HCT116 (cell line): ENCODE measurements around the gene PCDHB4. TPM values are rescaled to one million over a fixed set of nuclear protein-coding genes. Genes with fewer than 3 reads are reported as not detected.

ENCODE experiments used
- ATAC-seq: fragments of 200-7000 bp; cut with Tn5 transposase; 2 replicates; pipeline ENCODE4 v1.9.1; 2020; ENCODE audit warnings: mild to moderate bottlenecking, moderate library complexity
- BruUV-seq: library from RNA; stranded (reverse); fragments of 400-500 nt; replicated peaks from 2 replicates; lab custom pipeline; 2021; lab: Mats Ljungman, UMichigan
- CTCF ChIA-PET: fragments of 300-600 bp; sonication (Branson Sonifier 250); formaldehyde crosslinking; loops from one replicate; lab custom pipeline; 2021; ENCODE audit warnings: antibody characterized with exemption; lab: Charles Lee
- POLR2A ChIA-PET: fragments of 300-600, 350-600 bp; sonication (Branson Sonifier 250); formaldehyde crosslinking; loops from one replicate; lab custom pipeline; 2021; ENCODE audit warnings: antibody characterized with exemption; lab: Charles Lee
- RAD21 ChIA-PET, 2 experiments: fragments of 300-600 bp; sonication (Branson Sonifier 250); formaldehyde crosslinking; loops; one replicate each; lab custom pipeline; 2023; ENCODE audit warnings: low total read pairs in 2 of 2; ENCODE audit not compliant: uncharacterized antibody in 2 of 2, unreplicated experiment in 2 of 2, low non-redundant PET in 1 of 2; lab: Charles Lee
- DNase-seq: peaks from one replicate; pipeline ENCODE4 v3.0.0-alpha.2; 2010; ENCODE audit warnings: low read depth, low spot score
- H2AFZ ChIP-seq: fragments of 200-600 bp; shearing (Covaris generic), sonication (generic); 2 replicates; pipeline ENCODE4 v1.6.1; 2017; ENCODE audit warnings: low read depth, mixed run types, mixed read lengths, antibody characterized with exemption, low read length; ENCODE audit not compliant: poor library complexity, severe bottlenecking
- H3K27ac ChIP-seq: 2 replicates; pipeline ENCODE4 v1.5.1; 2012; ENCODE audit warnings: low read depth, low read length
- H3K27me3 ChIP-seq: fragments of 200-600 bp; sonication (generic); 2 replicates; pipeline ENCODE4 v1.6.1; 2016; ENCODE audit warnings: mixed run types, low read length, mixed read lengths; ENCODE audit not compliant: insufficient read depth
- H3K36me3 ChIP-seq, 2 experiments: fragments of 200-500 bp in 1 of 2; fragments of 200-600 bp in 1 of 2; sonication (Bioruptor generic) in 1 of 2; sonication (generic) in 1 of 2; 2 replicates each; pipeline versions ENCODE4 v1.5.1 to v1.6.1; 2014 to 2016; ENCODE audit warnings: low read length in 2 of 2, inconsistent platforms in 1 of 2, mixed read lengths in 1 of 2, mixed run types in 1 of 2; ENCODE audit not compliant: insufficient read depth in 2 of 2, control insufficient read depth in 1 of 2
- H3K4me1 ChIP-seq, 2 experiments: fragments of 200-600 bp in 1 of 2; sonication (generic) in 1 of 2; 2 replicates each; pipeline versions ENCODE4 v1.5.1 to v1.6.1; 2012 to 2017; ENCODE audit warnings: low read length in 2 of 2, inconsistent platforms in 1 of 2, mild to moderate bottlenecking in 1 of 2, mixed read lengths in 1 of 2, mixed run types in 1 of 2, moderate library complexity in 1 of 2; ENCODE audit not compliant: insufficient read depth in 2 of 2, control insufficient read depth in 1 of 2
- H3K4me2 ChIP-seq: fragments of 200-600 bp; sonication (generic); 2 replicates; pipeline ENCODE4 v1.6.1; 2017; ENCODE audit warnings: mixed run types, low read length, mixed read lengths
- H3K4me3 ChIP-seq, 2 experiments: fragments of 200-600 bp in 1 of 2; sonication (generic) in 1 of 2; replicated peaks in 1 of 2; 2 replicates each; pipeline ENCODE4 v1.5.1; 2011 to 2016; ENCODE audit warnings: low read length in 2 of 2, control low read depth in 1 of 2, low read depth in 1 of 2, mild to moderate bottlenecking in 1 of 2, mixed read lengths in 1 of 2, mixed run types in 1 of 2
- H3K79me2 ChIP-seq: fragments of 200-600 bp; sonication (generic); 2 replicates; pipeline ENCODE4 v1.6.1; 2017; ENCODE audit warnings: mild to moderate bottlenecking, mixed run types, low read length, moderate library complexity, mixed read lengths; ENCODE audit not compliant: insufficient read depth
- H3K9ac ChIP-seq: fragments of 200-600 bp; sonication (generic); 2 replicates; pipeline ENCODE4 v1.6.1; 2016; ENCODE audit warnings: low read length, mixed read lengths
- H3K9me2 ChIP-seq: fragments of 200-600 bp; sonication (generic), shearing (Covaris generic); 2 replicates; pipeline ENCODE4 v1.6.1; 2017; ENCODE audit warnings: mixed run types, mild to moderate bottlenecking, moderate library complexity; ENCODE audit not compliant: insufficient read depth
- H3K9me3 ChIP-seq, 2 experiments: fragments of 200-500 bp in 1 of 2; fragments of 200-600 bp in 1 of 2; sonication (Bioruptor generic) in 1 of 2; sonication (generic) in 1 of 2; 2 replicates each; pipeline ENCODE4 v1.6.1; 2014 to 2017; ENCODE audit warnings: low read length in 2 of 2, mixed read lengths in 2 of 2, inconsistent platforms in 1 of 2, low read depth in 1 of 2, mild to moderate bottlenecking in 1 of 2, mixed run types in 1 of 2, moderate library complexity in 1 of 2; ENCODE audit not compliant: control insufficient read depth in 1 of 2, insufficient read depth in 1 of 2
- H4K20me1 ChIP-seq: fragments of 200-600 bp; sonication (generic), shearing (Covaris generic); 2 replicates; pipeline ENCODE4 v1.6.1; 2017; ENCODE audit warnings: mixed run types, mild to moderate bottlenecking, moderate library complexity; ENCODE audit not compliant: insufficient read depth
- CBX3 ChIP-seq: IDR thresholded peaks from 2 replicates; pipeline ENCODE4 v1.6.1; 2012; ENCODE audit warnings: low read depth
- CEBPB ChIP-seq: IDR thresholded peaks from 2 replicates; pipeline ENCODE4 v1.6.1; 2012; ENCODE audit warnings: low read depth
- ELF1 ChIP-seq: IDR thresholded peaks from 2 replicates; pipeline ENCODE4 v1.6.1; 2012; ENCODE audit warnings: low read depth, borderline replicate concordance
- EZH2 ChIP-seq: fragments of 200-600 bp; sonication (generic); IDR thresholded peaks from 2 replicates; pipeline ENCODE4 v1.6.1; 2017; ENCODE audit warnings: antibody characterized with exemption, mixed run types
- FOSL1 ChIP-seq: IDR thresholded peaks from 2 replicates; pipeline ENCODE4 v1.6.1; 2012; ENCODE audit warnings: low read depth
- JUND ChIP-seq: IDR thresholded peaks from 2 replicates; pipeline ENCODE4 v1.6.1; 2012
- POLR2A ChIP-seq: IDR thresholded peaks from 2 replicates; pipeline ENCODE4 v1.7.0; 2011; ENCODE audit warnings: borderline replicate concordance; ENCODE audit not compliant: insufficient read depth, insufficient read length; ENCODE audit errors: extremely low read depth
- POLR2AphosphoS5 ChIP-seq: IDR thresholded peaks from 2 replicates; pipeline ENCODE4 v1.6.1; 2011; ENCODE audit warnings: mild to moderate bottlenecking, low read depth, low read length, moderate library complexity
- RAD21 ChIP-seq: IDR thresholded peaks from 2 replicates; pipeline ENCODE4 v1.6.1; 2012; ENCODE audit warnings: low read depth, mild to moderate bottlenecking
- SIN3A ChIP-seq: IDR thresholded peaks from 2 replicates; pipeline ENCODE4 v1.6.1; 2012; ENCODE audit warnings: low read depth
- SP1 ChIP-seq: IDR thresholded peaks from 2 replicates; pipeline ENCODE4 v1.6.1; 2012; ENCODE audit warnings: low read depth
- SRF ChIP-seq: IDR thresholded peaks from 2 replicates; pipeline ENCODE4 v1.6.1; 2012; ENCODE audit warnings: low read depth
- TCF7L2 ChIP-seq: IDR thresholded peaks from 2 replicates; pipeline ENCODE4 v1.7.0; 2011; ENCODE audit warnings: borderline replicate concordance, inconsistent platforms; ENCODE audit not compliant: insufficient read depth, insufficient read length; ENCODE audit errors: extremely low read depth
- YY1 ChIP-seq: IDR thresholded peaks from 2 replicates; pipeline ENCODE4 v1.6.1; 2011; ENCODE audit warnings: low read length, low read depth, moderate library complexity, mild to moderate bottlenecking; ENCODE audit not compliant: insufficient replicate concordance; ENCODE audit errors: extremely low read depth
- ZFX ChIP-seq: fragments of 450-650 bp; IDR thresholded peaks from 2 replicates; pipeline ENCODE4 v1.6.1; 2017
- ZNF274 ChIP-seq: fragments of 200-500 bp; sonication (Bioruptor generic); IDR thresholded peaks from 2 replicates; pipeline ENCODE4 v1.6.1; 2014; ENCODE audit warnings: mild to moderate bottlenecking, low read depth, low read length, inconsistent platforms
- intact Hi-C: fragments of 100-400 bp; cut with micrococcal nuclease; formaldehyde crosslinking; loops from 2 replicates; pipeline ENCODE4 v1.10.0; 2022
- total RNA-seq: library from RNA; stranded (reverse); gene quantifications from one replicate; pipeline ENCODE4 v1.2.1, GENCODE V29; 2021; ENCODE audit not compliant: unreplicated experiment
- TF ChIP-seq, protein P1 (sequence below): IDR thresholded peaks from 2 replicates; pipeline ENCODE4 v1.6.1; 2012; ENCODE audit warnings: low read depth
- TF ChIP-seq, protein P2 (sequence below), 3 experiments: fragments of 200-600 bp in 1 of 3; sonication (generic) in 1 of 3; IDR thresholded peaks in 2 of 3; conservative IDR thresholded peaks in 1 of 3; 2 replicates each; pipeline ENCODE4 v1.5.1; 2012 to 2017; ENCODE audit warnings: low read depth in 2 of 3, low read length in 2 of 3, antibody characterized with exemption in 1 of 3, borderline replicate concordance in 1 of 3, control low read depth in 1 of 3, mild to moderate bottlenecking in 1 of 3, mixed read lengths in 1 of 3, mixed run types in 1 of 3, moderate library complexity in 1 of 3; ENCODE audit not compliant: insufficient read depth in 1 of 3

PCDHB4 gene
- total RNA-seq, 1 experiment from 2014 or later = not detected

DNA sequence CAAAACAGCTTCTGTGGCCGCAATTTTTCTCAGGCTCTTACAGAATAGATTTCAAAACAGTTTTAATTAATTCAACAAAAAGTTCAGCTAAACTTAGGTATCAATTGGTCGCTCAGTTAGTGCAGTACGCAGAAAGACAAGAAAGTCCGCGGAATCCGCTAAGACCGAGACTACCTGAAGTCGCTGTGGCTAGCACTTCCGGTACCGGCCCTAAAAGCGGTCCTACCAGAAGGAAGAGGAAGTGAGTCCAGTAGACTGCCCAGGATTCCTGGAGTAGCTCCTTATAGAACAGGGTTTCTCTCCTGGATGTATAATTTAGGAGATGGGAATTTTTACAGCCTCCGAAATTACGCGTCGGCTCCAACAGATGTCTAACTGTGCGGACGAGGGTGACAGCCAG is 43.8 kb upstream of the PCDHB4 start:
- H3K27me3 ChIP-seq = no peaks in the 10 kb centered on the region
- TF ChIP-seq POLR2A (no peak), CBX3 (no peak), TCF7L2 (no peak), YY1 (no peak), EZH2 (no peak), ZNF274 (no peak), SRF (no peak), CEBPB (no peak)
- H4K20me1 ChIP-seq = no peaks in the 10 kb centered on the region
- intact Hi-C loops = no loop called here
- no peak overlapping the region for H3K4me2 ChIP-seq
- ATAC-seq (no peak), DNase-seq (no peak)
- no peak overlapping the region for H3K27ac ChIP-seq
- no peaks in the 10 kb centered on the region for H3K79me2 ChIP-seq
- ChIA-PET CTCF (no interaction called here), RAD21 (no interaction called here), POLR2A (no interaction called here)
- H2AFZ ChIP-seq = no peak overlapping the region
- H3K9me3 ChIP-seq = no peaks in the 10 kb centered on the region; a peak in 1 of 4 replicates
- no peak overlapping the region for H3K9ac ChIP-seq
- no peak overlapping the region for H3K4me3 ChIP-seq
- no TSS peak for BruUV-seq
- H3K4me1 ChIP-seq = no peaks in the 10 kb centered on the region
- no peaks in the 10 kb centered on the region for H3K36me3 ChIP-seq
- H3K9me2 ChIP-seq = no peaks in the 10 kb centered on the region

DNA sequence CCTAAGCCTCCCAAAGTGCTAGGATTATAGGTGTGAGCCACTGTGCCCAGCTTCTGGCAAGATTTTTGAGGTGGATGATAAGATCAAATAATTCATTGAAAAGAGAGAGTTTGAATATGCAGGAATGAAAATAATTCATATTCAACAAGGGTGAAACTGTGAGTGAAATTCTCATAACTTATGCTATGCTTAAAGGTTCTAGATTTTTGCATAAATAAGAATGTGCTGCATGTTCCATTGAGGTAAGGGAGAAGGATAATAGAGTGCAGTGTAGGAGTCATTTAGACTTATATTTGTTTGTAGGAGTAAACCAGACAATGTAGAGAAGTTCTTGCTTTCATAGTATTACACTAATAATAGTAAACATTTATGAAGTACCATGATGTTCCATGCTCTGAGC is 39.4 kb upstream of the PCDHB4 start:
- Histone ChIP-seq H3K9me3 (no peaks in the 10 kb centered on the region; a peak in 1 of 4 replicates), H3K27ac (no peak overlapping the region), H3K9ac (no peak overlapping the region)
- TF ChIP-seq SRF (no peak), CBX3 (no peak), JUND (no peak), YY1 (no peak), ELF1 (no peak), ZFX (no peak), POLR2AphosphoS5 (no peak), RAD21 (no peak), FOSL1 (no peak), SIN3A (no peak), SP1 (no peak), ZNF274 (no peak)
- TF ChIP-seq, protein P1, sequence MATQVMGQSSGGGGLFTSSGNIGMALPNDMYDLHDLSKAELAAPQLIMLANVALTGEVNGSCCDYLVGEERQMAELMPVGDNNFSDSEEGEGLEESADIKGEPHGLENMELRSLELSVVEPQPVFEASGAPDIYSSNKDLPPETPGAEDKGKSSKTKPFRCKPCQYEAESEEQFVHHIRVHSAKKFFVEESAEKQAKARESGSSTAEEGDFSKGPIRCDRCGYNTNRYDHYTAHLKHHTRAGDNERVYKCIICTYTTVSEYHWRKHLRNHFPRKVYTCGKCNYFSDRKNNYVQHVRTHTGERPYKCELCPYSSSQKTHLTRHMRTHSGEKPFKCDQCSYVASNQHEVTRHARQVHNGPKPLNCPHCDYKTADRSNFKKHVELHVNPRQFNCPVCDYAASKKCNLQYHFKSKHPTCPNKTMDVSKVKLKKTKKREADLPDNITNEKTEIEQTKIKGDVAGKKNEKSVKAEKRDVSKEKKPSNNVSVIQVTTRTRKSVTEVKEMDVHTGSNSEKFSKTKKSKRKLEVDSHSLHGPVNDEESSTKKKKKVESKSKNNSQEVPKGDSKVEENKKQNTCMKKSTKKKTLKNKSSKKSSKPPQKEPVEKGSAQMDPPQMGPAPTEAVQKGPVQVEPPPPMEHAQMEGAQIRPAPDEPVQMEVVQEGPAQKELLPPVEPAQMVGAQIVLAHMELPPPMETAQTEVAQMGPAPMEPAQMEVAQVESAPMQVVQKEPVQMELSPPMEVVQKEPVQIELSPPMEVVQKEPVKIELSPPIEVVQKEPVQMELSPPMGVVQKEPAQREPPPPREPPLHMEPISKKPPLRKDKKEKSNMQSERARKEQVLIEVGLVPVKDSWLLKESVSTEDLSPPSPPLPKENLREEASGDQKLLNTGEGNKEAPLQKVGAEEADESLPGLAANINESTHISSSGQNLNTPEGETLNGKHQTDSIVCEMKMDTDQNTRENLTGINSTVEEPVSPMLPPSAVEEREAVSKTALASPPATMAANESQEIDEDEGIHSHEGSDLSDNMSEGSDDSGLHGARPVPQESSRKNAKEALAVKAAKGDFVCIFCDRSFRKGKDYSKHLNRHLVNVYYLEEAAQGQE = no peak
- TF ChIP-seq, protein P2, sequence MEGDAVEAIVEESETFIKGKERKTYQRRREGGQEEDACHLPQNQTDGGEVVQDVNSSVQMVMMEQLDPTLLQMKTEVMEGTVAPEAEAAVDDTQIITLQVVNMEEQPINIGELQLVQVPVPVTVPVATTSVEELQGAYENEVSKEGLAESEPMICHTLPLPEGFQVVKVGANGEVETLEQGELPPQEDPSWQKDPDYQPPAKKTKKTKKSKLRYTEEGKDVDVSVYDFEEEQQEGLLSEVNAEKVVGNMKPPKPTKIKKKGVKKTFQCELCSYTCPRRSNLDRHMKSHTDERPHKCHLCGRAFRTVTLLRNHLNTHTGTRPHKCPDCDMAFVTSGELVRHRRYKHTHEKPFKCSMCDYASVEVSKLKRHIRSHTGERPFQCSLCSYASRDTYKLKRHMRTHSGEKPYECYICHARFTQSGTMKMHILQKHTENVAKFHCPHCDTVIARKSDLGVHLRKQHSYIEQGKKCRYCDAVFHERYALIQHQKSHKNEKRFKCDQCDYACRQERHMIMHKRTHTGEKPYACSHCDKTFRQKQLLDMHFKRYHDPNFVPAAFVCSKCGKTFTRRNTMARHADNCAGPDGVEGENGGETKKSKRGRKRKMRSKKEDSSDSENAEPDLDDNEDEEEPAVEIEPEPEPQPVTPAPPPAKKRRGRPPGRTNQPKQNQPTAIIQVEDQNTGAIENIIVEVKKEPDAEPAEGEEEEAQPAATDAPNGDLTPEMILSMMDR (IDR thresholded peaks at IDR 0.05 in 2 of 3, conservative IDR thresholded peaks at IDR 0.05 in 1 of 3; ENCODE audit: borderline replicate concordance in 1 of 3, insufficient read depth in 1 of 3, low read depth in 2 of 3, low read length in 2 of 3) = no peak
- TF ChIP-seq, all 23 proteins: peak for 0
- BruUV-seq = no TSS peak
- Histone ChIP-seq H3K27me3 (no peaks in the 10 kb centered on the region), H3K79me2 (no peaks in the 10 kb centered on the region), H3K4me2 (no peak overlapping the region), H3K9me2 (no peaks in the 10 kb centered on the region), H3K36me3 (no peaks in the 10 kb centered on the region), H3K4me3 (no peak overlapping the region), H2AFZ (no peak overlapping the region), H3K4me1 (no peaks in the 10 kb centered on the region), H4K20me1 (no peaks in the 10 kb centered on the region)
- ATAC-seq (no peak), DNase-seq (no peak)
- ChIA-PET RAD21 (no interaction called here), CTCF (no interaction called here), POLR2A (no interaction called here)
- intact Hi-C loops = loop anchor here (10.0 kb wide), 1 partner anchor 483 kb away; no protein-coding TSS in a partner anchor
